HEK293 (cell line): ENCODE results near the gene PLCD1.

ENCODE experiments used
- TRIM28 ChIP-seq: IDR thresholded peaks from 2 replicates; pipeline ENCODE4 v1.6.1; 2011; ENCODE audit warnings: low read length, control low read depth, borderline replicate concordance
- ZBTB8A ChIP-seq: fragments of 450-650 bp; formaldehyde crosslinking; IDR thresholded peaks from 2 replicates; pipeline ENCODE4 v1.5.1; 2016; ENCODE audit warnings: missing biosample characterization, missing genetic modification characterization
- ZNF350 ChIP-seq: fragments of 450-650 bp; formaldehyde crosslinking; IDR thresholded peaks from 2 replicates; pipeline ENCODE4 v1.5.0; 2017; ENCODE audit warnings: missing biosample characterization, mild to moderate bottlenecking, missing genetic modification characterization
- ZNF37A ChIP-seq: fragments of 450-650 bp; IDR thresholded peaks from 2 replicates; pipeline ENCODE4 v1.5.1; 2018; ENCODE audit warnings: missing biosample characterization, missing genetic modification characterization
- ZNF76 ChIP-seq: fragments of 450-650 bp; formaldehyde crosslinking; IDR thresholded peaks from 2 replicates; pipeline ENCODE4; 2016; ENCODE audit warnings: low read depth, missing biosample characterization, missing genetic modification characterization, borderline replicate concordance
- TF ChIP-seq, protein P1 (sequence below): fragments of 450-650 bp; formaldehyde crosslinking; conservative IDR thresholded peaks from 2 replicates; pipeline ENCODE4 v1.5.1; 2016; ENCODE audit warnings: low read depth, missing biosample characterization, missing genetic modification characterization
- TF ChIP-seq, protein P2 (sequence below): sonication (generic); formaldehyde crosslinking; IDR thresholded peaks from 2 replicates; pipeline ENCODE4 v1.8.1; 2022; ENCODE audit warnings: mild to moderate bottlenecking, moderate library complexity, missing genetic modification reagents
- TF ChIP-seq, protein P3 (sequence below): fragments of 450-650 bp; formaldehyde crosslinking; IDR thresholded peaks from 2 replicates; pipeline ENCODE4 v1.5.1; 2016; ENCODE audit warnings: missing biosample characterization, missing genetic modification characterization

GRCh38 chr3:37969596-37970100 lies 59.8 kb downstream of the PLCD1 start:
- TF ChIP-seq, protein P1, sequence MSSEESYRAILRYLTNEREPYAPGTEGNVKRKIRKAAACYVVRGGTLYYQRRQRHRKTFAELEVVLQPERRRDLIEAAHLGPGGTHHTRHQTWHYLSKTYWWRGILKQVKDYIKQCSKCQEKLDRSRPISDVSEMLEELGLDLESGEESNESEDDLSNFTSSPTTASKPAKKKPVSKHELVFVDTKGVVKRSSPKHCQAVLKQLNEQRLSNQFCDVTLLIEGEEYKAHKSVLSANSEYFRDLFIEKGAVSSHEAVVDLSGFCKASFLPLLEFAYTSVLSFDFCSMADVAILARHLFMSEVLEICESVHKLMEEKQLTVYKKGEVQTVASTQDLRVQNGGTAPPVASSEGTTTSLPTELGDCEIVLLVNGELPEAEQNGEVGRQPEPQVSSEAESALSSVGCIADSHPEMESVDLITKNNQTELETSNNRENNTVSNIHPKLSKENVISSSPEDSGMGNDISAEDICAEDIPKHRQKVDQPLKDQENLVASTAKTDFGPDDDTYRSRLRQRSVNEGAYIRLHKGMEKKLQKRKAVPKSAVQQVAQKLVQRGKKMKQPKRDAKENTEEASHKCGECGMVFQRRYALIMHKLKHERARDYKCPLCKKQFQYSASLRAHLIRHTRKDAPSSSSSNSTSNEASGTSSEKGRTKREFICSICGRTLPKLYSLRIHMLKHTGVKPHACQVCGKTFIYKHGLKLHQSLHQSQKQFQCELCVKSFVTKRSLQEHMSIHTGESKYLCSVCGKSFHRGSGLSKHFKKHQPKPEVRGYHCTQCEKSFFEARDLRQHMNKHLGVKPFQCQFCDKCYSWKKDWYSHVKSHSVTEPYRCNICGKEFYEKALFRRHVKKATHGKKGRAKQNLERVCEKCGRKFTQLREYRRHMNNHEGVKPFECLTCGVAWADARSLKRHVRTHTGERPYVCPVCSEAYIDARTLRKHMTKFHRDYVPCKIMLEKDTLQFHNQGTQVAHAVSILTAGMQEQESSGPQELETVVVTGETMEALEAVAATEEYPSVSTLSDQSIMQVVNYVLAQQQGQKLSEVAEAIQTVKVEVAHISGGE (tag by site-specific recombination): no peak
- TF ChIP-seq ZBTB8A (tag by site-specific recombination): no peak
- no peak for TF ChIP-seq ZNF76
- TF ChIP-seq, protein P2, sequence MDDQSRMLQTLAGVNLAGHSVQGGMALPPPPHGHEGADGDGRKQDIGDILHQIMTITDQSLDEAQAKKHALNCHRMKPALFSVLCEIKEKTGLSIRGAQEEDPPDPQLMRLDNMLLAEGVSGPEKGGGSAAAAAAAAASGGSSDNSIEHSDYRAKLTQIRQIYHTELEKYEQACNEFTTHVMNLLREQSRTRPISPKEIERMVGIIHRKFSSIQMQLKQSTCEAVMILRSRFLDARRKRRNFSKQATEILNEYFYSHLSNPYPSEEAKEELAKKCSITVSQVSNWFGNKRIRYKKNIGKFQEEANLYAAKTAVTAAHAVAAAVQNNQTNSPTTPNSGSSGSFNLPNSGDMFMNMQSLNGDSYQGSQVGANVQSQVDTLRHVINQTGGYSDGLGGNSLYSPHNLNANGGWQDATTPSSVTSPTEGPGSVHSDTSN (CRISPR knock-in tag): no peak
- TF ChIP-seq ZNF37A (tag by site-specific recombination): no peak
- no peak for TF ChIP-seq ZNF350 (tag by site-specific recombination)
- no peak for TF ChIP-seq TRIM28
- TF ChIP-seq, protein P3, sequence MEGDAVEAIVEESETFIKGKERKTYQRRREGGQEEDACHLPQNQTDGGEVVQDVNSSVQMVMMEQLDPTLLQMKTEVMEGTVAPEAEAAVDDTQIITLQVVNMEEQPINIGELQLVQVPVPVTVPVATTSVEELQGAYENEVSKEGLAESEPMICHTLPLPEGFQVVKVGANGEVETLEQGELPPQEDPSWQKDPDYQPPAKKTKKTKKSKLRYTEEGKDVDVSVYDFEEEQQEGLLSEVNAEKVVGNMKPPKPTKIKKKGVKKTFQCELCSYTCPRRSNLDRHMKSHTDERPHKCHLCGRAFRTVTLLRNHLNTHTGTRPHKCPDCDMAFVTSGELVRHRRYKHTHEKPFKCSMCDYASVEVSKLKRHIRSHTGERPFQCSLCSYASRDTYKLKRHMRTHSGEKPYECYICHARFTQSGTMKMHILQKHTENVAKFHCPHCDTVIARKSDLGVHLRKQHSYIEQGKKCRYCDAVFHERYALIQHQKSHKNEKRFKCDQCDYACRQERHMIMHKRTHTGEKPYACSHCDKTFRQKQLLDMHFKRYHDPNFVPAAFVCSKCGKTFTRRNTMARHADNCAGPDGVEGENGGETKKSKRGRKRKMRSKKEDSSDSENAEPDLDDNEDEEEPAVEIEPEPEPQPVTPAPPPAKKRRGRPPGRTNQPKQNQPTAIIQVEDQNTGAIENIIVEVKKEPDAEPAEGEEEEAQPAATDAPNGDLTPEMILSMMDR (tag by site-specific recombination): no peak
